ENCODE measurements around the gene BTN1A1.

- TF ChIP-seq CTCF (IDR thresholded peaks at IDR 0.05; ENCODE audit: insufficient read depth, low read depth, low read length) (no peak), EZH2 (IDR thresholded peaks at IDR 0.05; ENCODE audit: insufficient read depth, low read length) (no peak)
Measured at GRCh38 chr6:26532699-26533531, 32.8 kb downstream of the BTN1A1 start.

All from astrocyte (in vitro differentiated cells and primary cell).